ENCODE data around the gene MYH7B. TPM values are rescaled to one million over a fixed set of nuclear protein-coding genes. Genes with fewer than 3 reads are reported as not detected.

MYH7B gene
- total RNA-seq, 3 donors from 2014 or later: 0.76 to 1.9 (median 0.99) TPM

DNA sequence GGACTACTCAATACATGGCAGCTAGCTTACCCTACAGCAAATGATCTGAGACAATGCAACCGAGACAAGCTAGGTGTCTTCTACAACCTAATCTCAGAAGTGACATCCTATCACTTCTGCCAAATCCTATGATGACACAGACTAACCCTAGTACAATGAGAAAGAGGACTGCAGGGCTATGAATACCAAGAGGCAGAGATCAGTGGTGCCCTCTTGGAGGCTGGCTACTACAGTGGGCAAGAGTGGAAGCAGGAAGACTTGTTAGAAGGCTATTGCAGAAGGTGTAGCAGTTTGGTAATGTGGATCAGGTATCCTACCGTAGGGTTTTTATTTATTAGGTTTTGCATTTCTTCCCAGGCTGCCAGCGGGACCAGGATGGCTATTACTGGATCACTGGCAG is 30.3 kb upstream of the MYH7B start:
- H3K4me3 ChIP-seq: no peak overlapping the region
- intact Hi-C loops (cut with DNase I, micrococcal nuclease): no loop called here
- DNase-seq (no peak), ATAC-seq (no peak)
- no peaks in the 10 kb centered on the region for H3K4me1 ChIP-seq (ENCODE audit: low read depth)
- no peaks in the 10 kb centered on the region for H3K9me3 ChIP-seq
- H3K36me3 ChIP-seq (ENCODE audit: low read depth): peaks cover 12% of the 10 kb centered on the region
- TF ChIP-seq CTCF (IDR thresholded peaks at IDR 0.05): no peak

DNA sequence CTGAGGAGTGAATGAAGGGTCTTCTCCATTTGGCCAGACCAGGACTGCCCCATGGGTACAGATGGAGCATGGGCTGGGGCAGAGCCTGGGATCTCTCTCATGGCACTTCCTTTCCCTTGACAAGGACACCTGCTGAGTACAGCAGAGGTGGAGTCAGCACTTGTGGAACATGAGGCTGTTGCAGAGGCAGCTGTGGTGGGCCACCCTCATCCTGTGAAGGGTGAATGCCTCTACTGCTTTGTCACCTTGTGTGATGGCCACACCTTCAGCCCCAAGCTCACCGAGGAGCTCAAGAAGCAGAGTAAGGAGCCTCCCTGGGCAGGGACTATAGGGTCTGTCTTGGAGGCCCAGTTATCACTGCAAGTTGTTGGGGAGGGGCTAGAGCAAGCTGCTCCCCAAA is 29.7 kb upstream of the MYH7B start:
- Histone ChIP-seq H3K9me3 (no peaks in the 10 kb centered on the region), H3K36me3 (ENCODE audit: low read depth) (peaks cover 12% of the 10 kb centered on the region), H3K4me3 (no peak overlapping the region), H3K4me1 (ENCODE audit: low read depth) (no peaks in the 10 kb centered on the region)
- ATAC-seq (no peak), DNase-seq (no peak)
- no peak for TF ChIP-seq CTCF (IDR thresholded peaks at IDR 0.05)
- intact Hi-C loops (cut with DNase I, micrococcal nuclease): no loop called here

DNA sequence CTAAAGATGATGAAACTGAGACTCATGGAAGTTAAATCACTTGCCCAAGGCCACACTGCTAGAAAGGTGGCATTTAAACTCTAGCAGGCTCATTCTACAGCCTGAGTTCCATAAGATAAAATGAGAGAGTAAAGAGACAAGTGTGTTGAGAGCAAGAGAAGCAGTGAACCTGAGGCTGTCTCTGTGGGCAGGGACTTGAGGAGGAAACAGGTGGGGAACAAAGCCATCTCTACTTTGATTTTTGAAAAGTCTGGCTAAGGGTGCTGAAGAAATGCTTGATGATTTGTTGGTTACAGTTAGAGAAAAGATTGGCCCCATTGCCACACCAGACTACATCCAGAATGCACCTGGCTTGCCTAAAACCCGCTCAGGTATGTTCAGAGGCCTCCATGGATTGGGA is 29.1 kb upstream of the MYH7B start:
- intact Hi-C loops (cut with DNase I, micrococcal nuclease): no loop called here
- Histone ChIP-seq H3K4me1 (ENCODE audit: low read depth) (no peaks in the 10 kb centered on the region), H3K36me3 (ENCODE audit: low read depth) (peaks cover 12% of the 10 kb centered on the region), H3K9me3 (no peaks in the 10 kb centered on the region), H3K4me3 (no peak overlapping the region)
- no peak for TF ChIP-seq CTCF (IDR thresholded peaks at IDR 0.05)
- DNase-seq (no peak), ATAC-seq (no peak)

- H3K4me3 ChIP-seq: no peak overlapping the region
- TF ChIP-seq CTCF (IDR thresholded peaks at IDR 0.05): no peak
- H3K4me1 ChIP-seq (ENCODE audit: low read depth): no peaks in the 10 kb centered on the region
- ATAC-seq: no peak
- H3K36me3 ChIP-seq (ENCODE audit: low read depth): peaks cover 12% of the 10 kb centered on the region
- no peaks in the 10 kb centered on the region for H3K9me3 ChIP-seq
- DNase-seq: no peak
- intact Hi-C loops (cut with DNase I, micrococcal nuclease): no loop called here
Measured at GRCh38 chr20:34927736-34928135, 27.9 kb upstream of the MYH7B start.

DNA sequence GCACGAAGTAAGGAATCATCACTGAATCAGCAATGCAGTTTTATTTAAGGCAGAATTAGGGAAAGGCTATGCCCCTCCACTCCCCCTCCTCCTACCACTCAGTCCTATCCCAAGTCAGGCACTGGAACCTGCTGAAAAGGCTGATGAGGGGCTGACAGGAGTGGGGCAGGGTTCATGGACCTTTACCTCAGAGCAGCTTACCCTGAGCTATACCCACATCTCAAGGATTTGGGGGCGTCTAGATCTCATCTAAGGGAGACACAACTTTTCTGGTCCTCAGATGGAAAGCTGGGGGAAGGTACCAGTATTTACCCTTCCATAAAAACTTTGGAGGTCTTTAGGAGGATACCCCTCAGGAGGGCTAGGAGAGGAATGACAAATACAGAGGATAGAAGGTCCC is 27.3 kb upstream of the MYH7B start:
- Histone ChIP-seq H3K4me3 (no peak overlapping the region), H3K9me3 (no peaks in the 10 kb centered on the region), H3K4me1 (ENCODE audit: low read depth) (no peaks in the 10 kb centered on the region), H3K36me3 (ENCODE audit: low read depth) (peaks cover 12% of the 10 kb centered on the region)
- intact Hi-C loops (cut with DNase I, micrococcal nuclease): no loop called here
- ATAC-seq (no peak), DNase-seq (no peak)
- no peak for TF ChIP-seq CTCF (IDR thresholded peaks at IDR 0.05)

DNA sequence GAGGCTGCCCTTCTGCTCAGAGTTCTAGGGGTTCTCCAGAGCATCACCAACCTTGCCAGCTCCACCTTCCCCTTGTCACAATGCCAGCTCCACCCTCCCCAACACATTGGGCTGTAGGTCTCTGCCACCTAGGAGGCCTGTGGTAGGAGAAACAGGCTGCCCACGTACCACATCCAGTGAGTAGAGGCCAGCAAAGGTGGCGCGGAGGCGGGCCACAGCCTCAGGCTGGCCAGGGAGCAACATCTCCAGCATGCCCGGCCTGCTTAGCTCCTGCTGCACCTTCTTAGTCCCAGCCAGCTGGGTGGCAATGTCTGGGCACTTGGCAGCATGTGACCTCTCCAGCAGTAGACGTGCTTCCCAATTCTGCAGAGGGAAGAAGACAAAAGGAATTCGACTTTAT is 23.9 kb upstream of the MYH7B start:
- no peaks in the 10 kb centered on the region for H3K4me1 ChIP-seq (ENCODE audit: low read depth)
- H3K9me3 ChIP-seq: no peaks in the 10 kb centered on the region
- H3K36me3 ChIP-seq (ENCODE audit: low read depth): no peaks in the 10 kb centered on the region
- intact Hi-C loops (cut with DNase I, micrococcal nuclease): no loop called here
- DNase-seq: no peak
- ATAC-seq: peak; percentile 6
- H3K4me3 ChIP-seq: no peak overlapping the region
- no peak for TF ChIP-seq CTCF (IDR thresholded peaks at IDR 0.05)

All from mucosa of descending colon (tissue), 3 donors.